DMS79 treated with DMSO at 0.1 percent for 48 hours (cell line): ENCODE results near the gene SMIM27.

Experiments
- DNase-seq: peaks from one replicate; lab custom pipeline; 2025; lab: John Stamatoyannopoulos, UW

Gene SMIM27

GRCh38 chr9:32558408-32558934 is 6.3 kb downstream of the SMIM27 start:
- DNase-seq = no peak

GRCh38 chr9:32565967-32566366 is 13.8 kb downstream of the SMIM27 start:
- DNase-seq = no peak

GRCh38 chr9:32566770-32567169 is 14.6 kb downstream of the SMIM27 start:
- no peak for DNase-seq

- DNase-seq = no peak
Observed at GRCh38 chr9:32570262-32570661, 18.1 kb downstream of the SMIM27 start.

- peak; percentile 56 for DNase-seq
Observed at GRCh38 chr9:32571969-32572899, 20.1 kb downstream of the SMIM27 start.

- peak; percentile 93 for DNase-seq
Observed at GRCh38 chr9:32572900-32573523, 20.9 kb downstream of the SMIM27 start, which contains the start of gene NDUFB6. Gene NDUFB6, minus strand, starts transcription at chr9:32573159. Its CDS starts 99 bp downstream, at chr9:32573060.

GRCh38 chr9:32573821-32574220 is 21.7 kb downstream of the SMIM27 start:
- DNase-seq = no peak

GRCh38 chr9:32574858-32575257 is 22.7 kb downstream of the SMIM27 start:
- DNase-seq = no peak

GRCh38 chr9:32577316-32577715 is 25.2 kb downstream of the SMIM27 start:
- no peak for DNase-seq

GRCh38 chr9:32578976-32579375 is 26.8 kb downstream of the SMIM27 start:
- no peak for DNase-seq

- peak; percentile 45 for DNase-seq
Observed at GRCh38 chr9:32579706-32580331, 27.7 kb downstream of the SMIM27 start.

- DNase-seq = no peak
Observed at GRCh38 chr9:32580631-32581300, 28.6 kb downstream of the SMIM27 start.

GRCh38 chr9:32581512-32582143 is 29.5 kb downstream of the SMIM27 start:
- peak; percentile 41 for DNase-seq

GRCh38 chr9:32584784-32585183 is 32.7 kb downstream of the SMIM27 start:
- no peak for DNase-seq

GRCh38 chr9:32587901-32588300 is 35.8 kb downstream of the SMIM27 start:
- no peak for DNase-seq

- DNase-seq = no peak
Observed at GRCh38 chr9:32589083-32589723, 37.1 kb downstream of the SMIM27 start.

GRCh38 chr9:32590476-32590875 is 38.3 kb downstream of the SMIM27 start:
- DNase-seq = no peak

- DNase-seq = no peak
Observed at GRCh38 chr9:32590898-32591297, 38.8 kb downstream of the SMIM27 start.

GRCh38 chr9:32596096-32596865 is 44.2 kb downstream of the SMIM27 start:
- no peak for DNase-seq

- no peak for DNase-seq
Observed at GRCh38 chr9:32596936-32597335, 44.8 kb downstream of the SMIM27 start.
